Measurements from ENCODE around the gene CFAP157. TPM values are rescaled to one million over a fixed set of nuclear protein-coding genes. Genes with fewer than 3 reads are reported as not detected.

Gene CFAP157
- total and polyA plus RNA-seq, 2 experiments from 2014 or later: 0.51 TPM; not detected in 1

GRCh38 chr9:127733614-127734013, 26.8 kb downstream of the CFAP157 start:
- Histone ChIP-seq H3K36me3 (replicated peaks; ENCODE audit: insufficient read depth, low read depth) (no peaks in the 10 kb centered on the region), H3K9me2 (replicated peaks; ENCODE audit: insufficient read depth) (no peaks in the 10 kb centered on the region), H3K27me3 (no peaks in the 10 kb centered on the region), H3K4me1 (ENCODE audit: insufficient read depth) (peaks cover 4% of the 10 kb centered on the region), H2AFZ (no peak overlapping the region), H3K27ac (no peak overlapping the region), H3K4me3 (no peak overlapping the region), H3K4me2 (no peak overlapping the region), H4K20me1 (ENCODE audit: insufficient read depth, poor library complexity, severe bottlenecking) (no peaks in the 10 kb centered on the region), H3K9me3 (ENCODE audit: low read depth) (no peaks in the 10 kb centered on the region), H3K79me2 (peaks cover 5% of the 10 kb centered on the region)
- no peak for DNase-seq (ENCODE audit: low spot score)
- TF ChIP-seq CTCF (IDR thresholded peaks at IDR 0.05; ENCODE audit: poor library complexity) (no peak), EZH2phosphoT487 (IDR thresholded peaks at IDR 0.05; ENCODE audit: low read depth, severe bottlenecking, unreplicated experiment) (no peak), EZH2 (IDR thresholded peaks at IDR 0.05; ENCODE audit: borderline replicate concordance) (no peak)
- 93% methylated on average over 2 of the region's 2 CpGs for WGBS (ENCODE audit: low lambda C conversion rate, missing lambda C conversion rate)

DNA sequence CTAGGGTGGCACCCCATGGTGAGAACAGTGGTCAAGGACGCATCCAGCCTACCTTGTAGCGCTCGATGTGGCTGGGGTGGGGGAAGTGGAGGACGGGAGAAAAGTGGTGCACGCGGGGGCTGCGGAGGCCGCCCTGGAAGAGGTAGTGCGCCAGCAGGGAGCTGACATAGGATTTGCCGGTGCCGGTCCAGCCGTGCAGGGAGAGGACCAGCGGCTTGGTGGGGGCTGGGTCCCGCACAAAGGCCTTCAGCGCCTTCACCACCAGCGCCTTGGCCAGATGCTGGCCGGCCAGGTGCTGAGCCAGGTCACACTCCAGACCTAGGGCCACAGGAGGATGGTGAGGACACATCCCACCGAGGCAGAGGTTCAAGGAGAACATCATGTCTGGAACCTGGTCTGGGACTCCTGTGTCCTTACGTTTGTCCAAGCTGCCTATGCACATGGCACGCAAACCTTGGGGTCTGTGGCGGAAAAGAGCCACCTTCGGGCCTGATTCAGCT, 27.5 kb downstream of the CFAP157 start:
- H3K4me2 ChIP-seq: peak overlapping the region; percentile 80
- H2AFZ ChIP-seq: no peak overlapping the region
- no peaks in the 10 kb centered on the region for H3K27me3 ChIP-seq
- no peaks in the 10 kb centered on the region for H4K20me1 ChIP-seq (ENCODE audit: insufficient read depth, poor library complexity, severe bottlenecking)
- no peaks in the 10 kb centered on the region for H3K9me3 ChIP-seq (ENCODE audit: low read depth)
- H3K4me3 ChIP-seq: no peak overlapping the region
- H3K9me2 ChIP-seq (replicated peaks; ENCODE audit: insufficient read depth): no peaks in the 10 kb centered on the region
- H3K4me1 ChIP-seq (ENCODE audit: insufficient read depth): peaks cover 4% of the 10 kb centered on the region
- DNase-seq (ENCODE audit: low spot score): no peak
- H3K79me2 ChIP-seq: peaks cover 5% of the 10 kb centered on the region
- H3K27ac ChIP-seq: peak overlapping the region; percentile 53
- TF ChIP-seq CTCF (IDR thresholded peaks at IDR 0.05; ENCODE audit: poor library complexity): no peak
- TF ChIP-seq EZH2 (IDR thresholded peaks at IDR 0.05; ENCODE audit: borderline replicate concordance): no peak
- TF ChIP-seq EZH2phosphoT487 (IDR thresholded peaks at IDR 0.05; ENCODE audit: low read depth, severe bottlenecking, unreplicated experiment): no peak
- WGBS (ENCODE audit: low lambda C conversion rate, missing lambda C conversion rate): 64% methylated on average over 21 of the region's 22 CpGs
- H3K36me3 ChIP-seq (replicated peaks; ENCODE audit: insufficient read depth, low read depth): no peaks in the 10 kb centered on the region

GRCh38 chr9:127734747-127735529, 28.1 kb downstream of the CFAP157 start, which contains the start of gene TOR2A:
Gene TOR2A, minus strand, starts transcription at chr9:127735294. Its CDS starts 24 bp downstream, at chr9:127735270.
- H3K27me3 ChIP-seq: no peaks in the 10 kb centered on the region
- H3K4me3 ChIP-seq: peak within 1 kb of the TSS; percentile 56
- peak within 1 kb of the TSS; percentile 80 for H3K4me2 ChIP-seq
- no peaks in the 10 kb centered on the region for H3K9me2 ChIP-seq (replicated peaks; ENCODE audit: insufficient read depth)
- H3K9me3 ChIP-seq (ENCODE audit: low read depth): no peaks in the 10 kb centered on the region
- peak within 1 kb of the TSS; percentile 65 for H2AFZ ChIP-seq
- H3K4me1 ChIP-seq (ENCODE audit: insufficient read depth): peaks cover 4% of the 10 kb centered on the region
- DNase-seq (ENCODE audit: low spot score): peak; percentile 99
- no peaks in the 10 kb centered on the region for H3K36me3 ChIP-seq (replicated peaks; ENCODE audit: insufficient read depth, low read depth)
- peaks cover 5% of the 10 kb centered on the region for H3K79me2 ChIP-seq
- TF ChIP-seq EZH2 (IDR thresholded peaks at IDR 0.05; ENCODE audit: borderline replicate concordance): no peak
- TF ChIP-seq CTCF (IDR thresholded peaks at IDR 0.05; ENCODE audit: poor library complexity): peak; percentile 99
- H3K27ac ChIP-seq: peak within 1 kb of the TSS; percentile 91
- 2% methylated on average over 39 of the region's 76 CpGs for WGBS (ENCODE audit: low lambda C conversion rate, missing lambda C conversion rate)
- no peaks in the 10 kb centered on the region for H4K20me1 ChIP-seq (ENCODE audit: insufficient read depth, poor library complexity, severe bottlenecking)

Data from hepatocyte (in vitro differentiated cells).